HepG2 (cell line): Measurements from ENCODE around the gene CD79A. TPM values are rescaled to one million over a fixed set of nuclear protein-coding genes. Genes with fewer than 3 reads are reported as not detected.
A peak's percentile ranks its signal among the peaks of the same experiment; 100 is the strongest.

ENCODE experiments used
- AGO2 ChIP-seq: fragments of 200-400 bp; formaldehyde crosslinking; optimal IDR thresholded peaks from 2 replicates; pipeline ENCODE3; 2017; ENCODE audit warnings: mild to moderate bottlenecking, low read depth, low read length, moderate library complexity
- E2F1 ChIP-seq: sonication (generic); formaldehyde crosslinking; IDR thresholded peaks from 2 replicates; pipeline ENCODE4 v1.5.0; 2020; ENCODE audit warnings: missing genetic modification reagents
- HNF4G ChIP-seq, 2 experiments: sonication (generic) in 1 of 2; formaldehyde crosslinking in 1 of 2; IDR thresholded peaks; 2 replicates each; pipeline versions ENCODE4 v1.4.0 to v1.6.1; 2011 to 2020; ENCODE audit warnings: borderline replicate concordance in 2 of 2, low read depth in 2 of 2, mild to moderate bottlenecking in 2 of 2, low read length in 1 of 2, missing genetic modification reagents in 1 of 2, moderate library complexity in 1 of 2
- MXD3 ChIP-seq: IDR thresholded peaks from 2 replicates; pipeline ENCODE4 v1.6.1; 2016; ENCODE audit warnings: mild to moderate bottlenecking, missing biosample characterization, missing genetic modification reagents
- NFE2L2 ChIP-seq: fragments of 150-350 bp; IDR thresholded peaks from 2 replicates; pipeline ENCODE4 v1.6.1; 2014; ENCODE audit warnings: low read length
- PRDM4 ChIP-seq: sonication (generic); formaldehyde crosslinking; IDR thresholded peaks from 2 replicates; pipeline ENCODE4 v1.9.0; 2021; ENCODE audit warnings: missing genetic modification reagents, borderline replicate concordance
- RFX5 ChIP-seq: IDR thresholded peaks from 2 replicates; pipeline ENCODE4 v1.6.1; 2011; ENCODE audit warnings: low read depth, low read length, improper control_type of control experiment
- SMARCC2 ChIP-seq: fragments of 450-650 bp; IDR thresholded peaks from 2 replicates; pipeline ENCODE4 v1.6.1; 2017; ENCODE audit warnings: antibody characterized with exemption, mild to moderate bottlenecking
- TEAD2 ChIP-seq: sonication (generic); formaldehyde crosslinking; IDR thresholded peaks from 2 replicates; pipeline ENCODE4 v1.9.0; 2021; ENCODE audit warnings: missing genetic modification reagents
- ZNF264 ChIP-seq: sonication (generic); formaldehyde crosslinking; IDR thresholded peaks from 2 replicates; pipeline ENCODE4 v1.4.0; 2020; ENCODE audit warnings: missing genetic modification reagents
- ZNF276 ChIP-seq: sonication (generic); formaldehyde crosslinking; IDR thresholded peaks from 2 replicates; pipeline ENCODE4 v1.4.0; 2020; ENCODE audit warnings: mild to moderate bottlenecking, low read depth, missing genetic modification reagents
- ZNF777 ChIP-seq: sonication (generic); formaldehyde crosslinking; IDR thresholded peaks from 2 replicates; pipeline ENCODE4 v1.4.0; 2020; ENCODE audit warnings: missing genetic modification reagents
- polyA plus RNA-seq, 8 experiments: library from polyadenylated mRNA; depleted of rRNA in 3 of 8; stranded (reverse) in 7 of 8; unstranded in 1 of 8; fragments of >200 nt; fragmentation: Illumina TruSeq in 4 of 8; extraction: Trizol in 4 of 8; gene quantifications; 2 replicates each; pipeline versions ENCODE4 v1.2.1 to v1.2.3, GENCODE V29; 2011 to 2016; ENCODE audit warnings: low read depth in 4 of 8, missing spikeins in 1 of 8, mixed read lengths in 1 of 8; ENCODE audit not compliant: insufficient read depth in 1 of 8
- total RNA-seq, 5 experiments: library from RNA; depleted of rRNA; stranded (reverse); fragments of >200 nt; fragmentation: Illumina TruSeq; extraction: Trizol; gene quantifications; 2 replicates each; pipeline ENCODE4 v1.2.3, GENCODE V29; 2016; ENCODE audit warnings: low read depth in 1 of 5
- TF ChIP-seq, protein P1 (sequence below): sonication (generic); formaldehyde crosslinking; IDR thresholded peaks from 2 replicates; pipeline ENCODE4 v1.5.0; 2020; ENCODE audit warnings: mild to moderate bottlenecking, missing genetic modification reagents, borderline replicate concordance

The CD79A gene
- total and polyA plus RNA-seq, 2 of the 13 experiments (the other 11 are each of a cell fraction or from before 2014, with no cell fraction given), result 0.24 to 0.33 TPM

DNA sequence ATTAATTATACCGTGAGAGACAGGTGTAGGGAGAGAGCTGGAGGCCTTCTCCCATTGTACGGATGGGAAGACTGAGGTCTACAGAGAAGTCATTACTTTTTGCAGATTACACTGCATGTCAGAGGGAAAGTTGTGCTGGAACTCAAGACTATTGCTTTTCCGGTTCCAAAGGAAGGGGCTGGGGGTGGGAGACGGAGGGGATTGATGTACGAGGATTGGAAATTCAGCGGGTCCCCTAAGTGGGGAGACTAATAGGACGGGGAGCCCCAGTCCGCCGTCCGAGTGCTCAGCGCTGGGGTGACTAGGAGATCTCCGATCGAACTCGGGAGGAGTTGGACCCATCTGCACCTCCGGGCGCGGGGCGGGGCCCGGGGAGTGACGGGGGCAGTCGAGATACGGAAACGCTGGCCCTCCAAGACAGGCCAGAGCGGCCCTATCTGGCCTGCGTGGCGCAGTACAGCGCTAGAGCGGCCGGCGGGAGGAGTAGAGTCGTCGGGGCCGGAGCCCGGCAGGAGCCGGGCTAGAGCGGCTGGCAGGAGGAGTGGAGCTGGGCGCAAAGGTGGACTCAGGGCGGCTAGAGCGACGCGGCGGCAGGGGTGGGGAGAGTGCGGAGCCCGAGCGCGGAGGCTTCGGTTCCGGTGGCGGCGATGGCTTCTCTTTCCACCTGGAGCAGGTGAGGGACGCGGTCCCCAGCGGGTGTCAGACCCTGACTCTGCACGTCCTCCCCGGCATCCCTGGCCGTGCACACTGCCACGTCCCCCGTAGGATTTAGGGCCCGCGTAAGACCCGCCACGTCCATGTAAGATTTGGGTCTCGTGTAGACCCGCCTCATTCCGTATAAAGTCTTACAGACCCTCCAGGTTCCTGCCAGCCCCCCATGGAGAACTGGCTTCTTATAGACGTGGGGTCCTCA is 7.0 kb downstream of the CD79A start (continued):
- TF ChIP-seq ZNF276 (CRISPR knock-in tag) (no peak), AGO2 (peak; percentile 79), NFE2L2 (no peak), RFX5 (no peak), MXD3 (CRISPR knock-in tag) (peak; percentile 67), E2F1 (CRISPR knock-in tag) (no peak), ZNF264 (CRISPR knock-in tag) (peak; percentile 74), PRDM4 (CRISPR knock-in tag) (no peak), ZNF777 (CRISPR knock-in tag) (peak; percentile 73), HNF4G (IDR thresholded peaks at IDR 0.05; ENCODE audit: borderline replicate concordance, low read depth, low read length) (peak; percentile 64), HNF4G (CRISPR knock-in tag; IDR thresholded peaks at IDR 0.05; ENCODE audit: borderline replicate concordance, low read depth) (peak; percentile 77; the same call in 1 of the 2 replicates), SMARCC2 (no peak), TEAD2 (CRISPR knock-in tag) (no peak)
- TF ChIP-seq, protein P1, sequence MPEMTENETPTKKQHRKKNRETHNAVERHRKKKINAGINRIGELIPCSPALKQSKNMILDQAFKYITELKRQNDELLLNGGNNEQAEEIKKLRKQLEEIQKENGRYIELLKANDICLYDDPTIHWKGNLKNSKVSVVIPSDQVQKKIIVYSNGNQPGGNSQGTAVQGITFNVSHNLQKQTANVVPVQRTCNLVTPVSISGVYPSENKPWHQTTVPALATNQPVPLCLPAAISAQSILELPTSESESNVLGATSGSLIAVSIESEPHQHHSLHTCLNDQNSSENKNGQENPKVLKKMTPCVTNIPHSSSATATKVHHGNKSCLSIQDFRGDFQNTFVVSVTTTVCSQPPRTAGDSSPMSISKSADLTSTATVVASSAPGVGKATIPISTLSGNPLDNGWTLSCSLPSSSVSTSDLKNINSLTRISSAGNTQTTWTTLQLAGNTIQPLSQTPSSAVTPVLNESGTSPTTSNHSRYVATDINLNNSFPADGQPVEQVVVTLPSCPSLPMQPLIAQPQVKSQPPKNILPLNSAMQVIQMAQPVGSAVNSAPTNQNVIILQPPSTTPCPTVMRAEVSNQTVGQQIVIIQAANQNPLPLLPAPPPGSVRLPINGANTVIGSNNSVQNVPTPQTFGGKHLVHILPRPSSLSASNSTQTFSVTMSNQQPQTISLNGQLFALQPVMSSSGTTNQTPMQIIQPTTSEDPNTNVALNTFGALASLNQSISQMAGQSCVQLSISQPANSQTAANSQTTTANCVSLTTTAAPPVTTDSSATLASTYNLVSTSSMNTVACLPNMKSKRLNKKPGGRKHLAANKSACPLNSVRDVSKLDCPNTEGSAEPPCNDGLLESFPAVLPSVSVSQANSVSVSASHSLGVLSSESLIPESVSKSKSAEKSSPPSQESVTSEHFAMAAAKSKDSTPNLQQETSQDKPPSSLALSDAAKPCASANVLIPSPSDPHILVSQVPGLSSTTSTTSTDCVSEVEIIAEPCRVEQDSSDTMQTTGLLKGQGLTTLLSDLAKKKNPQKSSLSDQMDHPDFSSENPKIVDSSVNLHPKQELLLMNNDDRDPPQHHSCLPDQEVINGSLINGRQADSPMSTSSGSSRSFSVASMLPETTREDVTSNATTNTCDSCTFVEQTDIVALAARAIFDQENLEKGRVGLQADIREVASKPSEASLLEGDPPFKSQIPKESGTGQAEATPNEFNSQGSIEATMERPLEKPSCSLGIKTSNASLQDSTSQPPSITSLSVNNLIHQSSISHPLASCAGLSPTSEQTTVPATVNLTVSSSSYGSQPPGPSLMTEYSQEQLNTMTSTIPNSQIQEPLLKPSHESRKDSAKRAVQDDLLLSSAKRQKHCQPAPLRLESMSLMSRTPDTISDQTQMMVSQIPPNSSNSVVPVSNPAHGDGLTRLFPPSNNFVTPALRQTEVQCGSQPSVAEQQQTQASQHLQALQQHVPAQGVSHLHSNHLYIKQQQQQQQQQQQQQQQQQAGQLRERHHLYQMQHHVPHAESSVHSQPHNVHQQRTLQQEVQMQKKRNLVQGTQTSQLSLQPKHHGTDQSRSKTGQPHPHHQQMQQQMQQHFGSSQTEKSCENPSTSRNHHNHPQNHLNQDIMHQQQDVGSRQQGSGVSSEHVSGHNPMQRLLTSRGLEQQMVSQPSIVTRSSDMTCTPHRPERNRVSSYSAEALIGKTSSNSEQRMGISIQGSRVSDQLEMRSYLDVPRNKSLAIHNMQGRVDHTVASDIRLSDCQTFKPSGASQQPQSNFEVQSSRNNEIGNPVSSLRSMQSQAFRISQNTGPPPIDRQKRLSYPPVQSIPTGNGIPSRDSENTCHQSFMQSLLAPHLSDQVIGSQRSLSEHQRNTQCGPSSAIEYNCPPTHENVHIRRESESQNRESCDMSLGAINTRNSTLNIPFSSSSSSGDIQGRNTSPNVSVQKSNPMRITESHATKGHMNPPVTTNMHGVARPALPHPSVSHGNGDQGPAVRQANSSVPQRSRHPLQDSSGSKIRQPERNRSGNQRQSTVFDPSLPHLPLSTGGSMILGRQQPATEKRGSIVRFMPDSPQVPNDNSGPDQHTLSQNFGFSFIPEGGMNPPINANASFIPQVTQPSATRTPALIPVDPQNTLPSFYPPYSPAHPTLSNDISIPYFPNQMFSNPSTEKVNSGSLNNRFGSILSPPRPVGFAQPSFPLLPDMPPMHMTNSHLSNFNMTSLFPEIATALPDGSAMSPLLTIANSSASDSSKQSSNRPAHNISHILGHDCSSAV (CRISPR knock-in tag), result no peak
